Activated naive CD8-positive, alpha-beta T cell treated with anti-CD3 and anti-CD28 coated beads for 36 hours (primary cell): ENCODE results near the gene MRPL42. TPM values are rescaled to one million over a fixed set of nuclear protein-coding genes. Genes with fewer than 3 reads are reported as not detected.
"Not testable (repeated sequence)": the region's sequence is repeated elsewhere in the genome, so short reads cannot be mapped to it uniquely, and the experiment has no call there.

Source experiments
- DNase-seq: peaks from one replicate; pipeline ENCODE4 v3.0.0; 2021
- H3K27ac Mint-ChIP-seq: one replicate; pipeline ENCODE4 v1.8.0; 2022; ENCODE audit warnings: mild to moderate bottlenecking, moderate library complexity, mixed read lengths
- H3K27me3 Mint-ChIP-seq: one replicate; pipeline ENCODE4 v1.8.0; 2022; ENCODE audit warnings: mild to moderate bottlenecking, mixed read lengths
- H3K36me3 Mint-ChIP-seq: one replicate; pipeline ENCODE4 v1.8.0; 2021; ENCODE audit warnings: mild to moderate bottlenecking, mixed read lengths
- H3K4me1 Mint-ChIP-seq: one replicate; pipeline ENCODE4 v1.8.0; 2021; ENCODE audit warnings: mixed read lengths
- H3K4me3 Mint-ChIP-seq: one replicate; pipeline ENCODE4 v1.8.0; 2022; ENCODE audit warnings: mild to moderate bottlenecking, moderate library complexity, mixed read lengths
- H3K9me3 Mint-ChIP-seq: one replicate; pipeline ENCODE4 v1.8.0; 2022; ENCODE audit warnings: mixed read lengths
- total RNA-seq, 2 experiments: library from RNA; stranded (reverse); gene quantifications; one replicate each; pipeline ENCODE4 v1.2.3, GENCODE V29; 2021

MRPL42 gene
- total RNA-seq, 2 experiments from 2014 or later, result 92.4 to 93.4 TPM

DNA sequence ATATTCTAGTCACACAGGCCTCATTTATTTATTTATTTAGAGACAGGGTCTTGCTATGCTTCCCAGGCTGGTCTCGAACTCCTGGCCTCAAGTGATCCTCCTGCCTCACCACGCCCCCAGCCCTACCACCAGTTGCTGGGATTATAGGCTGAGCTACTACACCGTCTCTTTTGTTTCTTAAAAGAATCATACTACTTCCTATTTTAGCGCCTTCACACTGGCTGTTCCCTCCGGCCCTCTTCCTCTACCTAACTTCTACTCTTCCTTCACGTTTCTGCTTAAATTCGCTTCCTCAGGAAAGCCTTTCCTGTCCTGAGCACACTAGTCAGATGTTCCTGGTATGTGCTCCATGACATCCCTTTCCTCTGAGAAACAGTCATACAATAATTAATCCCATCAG lies 6.4 kb upstream of the MRPL42 start:
- Mint-ChIP-seq H3K9me3 (no peaks in the 10 kb centered on the region), H3K36me3 (no peaks in the 10 kb centered on the region), H3K27me3 (peaks cover 9% of the 10 kb centered on the region), H3K4me1 (no peaks in the 10 kb centered on the region), H3K27ac (no peak overlapping the region), H3K4me3 (no peak overlapping the region)
- no peak for DNase-seq

DNA sequence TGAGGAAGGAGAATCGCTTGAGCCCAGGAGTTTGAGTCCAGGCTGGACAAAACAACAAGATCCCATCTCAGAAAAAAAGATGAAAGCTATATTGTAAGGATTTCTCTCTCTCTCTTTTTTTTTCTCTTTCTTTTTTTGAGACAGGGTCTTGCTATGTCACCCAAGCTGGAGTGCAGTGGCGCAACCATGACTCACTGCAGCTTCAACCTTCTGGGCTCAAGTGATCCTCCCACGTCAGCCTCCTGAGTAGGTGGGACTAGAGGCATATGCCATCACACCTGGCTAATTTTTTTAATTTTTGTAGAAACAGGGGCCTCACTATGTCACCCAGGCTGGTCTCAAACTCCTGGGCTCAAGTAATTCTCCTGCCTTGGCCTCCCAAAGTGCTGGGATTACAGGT lies 5.8 kb upstream of the MRPL42 start:
- H3K27ac Mint-ChIP-seq, result no peak overlapping the region
- no peak for DNase-seq
- H3K9me3 Mint-ChIP-seq, result no peaks in the 10 kb centered on the region
- H3K4me1 Mint-ChIP-seq, result no peaks in the 10 kb centered on the region
- peaks cover 3% of the 10 kb centered on the region for H3K27me3 Mint-ChIP-seq
- H3K36me3 Mint-ChIP-seq, result no peaks in the 10 kb centered on the region
- H3K4me3 Mint-ChIP-seq, result no peak overlapping the region

DNA sequence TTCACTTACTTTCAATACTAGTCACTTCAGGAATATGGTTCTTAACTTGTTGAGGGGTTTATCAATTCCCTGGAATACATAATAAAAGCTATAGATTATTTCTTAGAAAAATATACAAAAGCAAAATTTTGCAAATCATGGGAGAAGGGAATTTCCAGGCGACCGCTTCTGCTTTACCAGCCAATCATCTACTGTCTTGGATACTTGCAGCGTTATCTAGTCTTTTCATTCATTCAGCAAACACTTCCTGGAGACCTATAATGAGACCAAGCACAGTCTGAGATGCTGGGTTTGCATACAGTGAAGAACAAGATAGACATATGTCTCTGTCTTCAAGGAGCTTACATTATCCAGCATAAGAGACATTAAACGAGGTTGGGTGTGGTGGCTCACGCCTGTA lies 1.5 kb upstream of the MRPL42 start:
- Mint-ChIP-seq H3K9me3 (no peaks in the 10 kb centered on the region), H3K4me3 (no peak overlapping the region), H3K36me3 (peaks cover 11% of the 10 kb centered on the region), H3K27ac (no peak overlapping the region), H3K4me1 (peaks cover 21% of the 10 kb centered on the region), H3K27me3 (peaks cover 3% of the 10 kb centered on the region)
- DNase-seq, result no peak

DNA sequence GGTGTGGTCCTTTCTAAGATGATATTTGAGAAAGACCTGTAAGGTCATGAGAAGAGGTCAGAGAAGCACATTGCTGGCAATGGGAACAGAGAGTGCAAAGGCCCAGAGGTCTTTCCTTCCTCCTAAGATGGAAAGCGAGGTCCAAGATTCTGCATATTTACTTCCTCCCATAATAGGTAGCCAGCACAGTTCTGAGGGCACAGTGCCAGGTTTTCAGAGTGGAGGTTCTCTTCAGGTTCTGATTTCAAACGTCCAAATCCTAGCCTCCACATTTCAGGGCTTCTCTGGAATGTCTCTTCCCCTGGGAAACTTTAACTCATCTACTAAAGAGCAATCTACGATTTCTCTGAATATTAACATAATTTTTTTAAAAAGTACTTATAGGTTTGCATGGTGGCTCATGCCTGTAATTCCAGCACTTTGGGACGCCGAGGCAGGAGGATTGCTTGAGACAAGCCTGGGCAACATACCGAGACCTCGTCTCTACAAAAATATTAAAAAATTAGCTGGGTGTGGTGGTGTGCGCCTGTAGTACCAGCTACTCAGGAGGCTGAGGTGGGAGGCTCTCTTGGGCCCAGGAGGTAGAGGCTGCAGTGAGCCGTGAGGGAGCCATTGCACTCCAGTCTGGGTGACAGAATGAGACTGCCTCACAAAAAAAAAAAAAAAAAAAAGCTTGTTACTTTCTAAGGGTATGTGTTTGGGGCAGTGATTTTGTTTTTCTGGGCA lies 526 bp upstream of the MRPL42 start:
- Mint-ChIP-seq H3K27ac (peak overlapping the region; percentile 94), H3K4me3 (peak overlapping the region; percentile 97), H3K27me3 (peaks cover 3% of the 10 kb centered on the region), H3K9me3 (no peaks in the 10 kb centered on the region), H3K36me3 (peaks cover 12% of the 10 kb centered on the region), H3K4me1 (peaks cover 24% of the 10 kb centered on the region)
- DNase-seq, result no peak

DNA sequence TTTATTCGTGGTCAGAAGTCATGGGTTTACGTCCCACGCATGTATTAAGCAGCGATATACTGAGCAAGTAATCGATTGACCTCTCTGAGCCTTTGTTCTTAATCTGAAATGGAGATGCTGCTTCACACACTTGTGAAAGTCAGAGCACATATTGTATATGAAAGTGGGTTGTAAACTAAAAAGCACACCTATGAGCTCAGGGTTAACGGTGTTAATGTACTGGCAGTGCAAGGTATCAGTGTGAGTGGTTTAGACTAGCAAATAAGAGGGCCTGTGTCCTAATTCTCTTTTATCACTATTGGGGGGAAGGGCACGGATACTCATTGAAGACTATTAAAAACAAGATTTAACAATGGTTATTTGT lies 676 bp downstream of the MRPL42 start:
- DNase-seq, result no peak
- Mint-ChIP-seq H3K27ac (peak overlapping the region; percentile 94), H3K36me3 (peaks cover 12% of the 10 kb centered on the region), H3K4me1 (peaks cover 28% of the 10 kb centered on the region), H3K27me3 (peaks cover 3% of the 10 kb centered on the region), H3K9me3 (no peaks in the 10 kb centered on the region), H3K4me3 (peak overlapping the region; percentile 97)

DNA sequence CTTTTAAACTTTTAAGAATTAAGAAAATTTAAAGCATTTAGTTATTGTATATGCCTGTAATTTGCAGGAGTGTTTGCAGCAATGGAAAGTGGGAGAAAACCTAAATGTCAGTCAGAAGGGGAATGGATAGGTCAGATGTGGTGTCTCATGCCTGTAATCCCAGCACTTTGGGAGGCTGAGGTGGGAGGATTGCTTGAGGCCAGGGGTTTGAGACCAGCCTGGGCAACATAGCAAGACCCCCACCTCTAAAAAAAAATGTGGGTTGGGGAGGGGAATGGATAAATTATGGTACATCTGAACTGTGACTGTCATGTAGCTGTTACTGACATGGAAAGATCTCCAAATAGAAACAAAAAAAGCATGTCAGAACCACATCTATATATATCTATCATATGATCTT lies 2.1 kb downstream of the MRPL42 start:
- Mint-ChIP-seq H3K27ac (no peak overlapping the region), H3K36me3 (peaks cover 17% of the 10 kb centered on the region), H3K27me3 (no peaks in the 10 kb centered on the region), H3K9me3 (no peaks in the 10 kb centered on the region), H3K4me3 (no peak overlapping the region), H3K4me1 (peaks cover 28% of the 10 kb centered on the region)
- no peak for DNase-seq

DNA sequence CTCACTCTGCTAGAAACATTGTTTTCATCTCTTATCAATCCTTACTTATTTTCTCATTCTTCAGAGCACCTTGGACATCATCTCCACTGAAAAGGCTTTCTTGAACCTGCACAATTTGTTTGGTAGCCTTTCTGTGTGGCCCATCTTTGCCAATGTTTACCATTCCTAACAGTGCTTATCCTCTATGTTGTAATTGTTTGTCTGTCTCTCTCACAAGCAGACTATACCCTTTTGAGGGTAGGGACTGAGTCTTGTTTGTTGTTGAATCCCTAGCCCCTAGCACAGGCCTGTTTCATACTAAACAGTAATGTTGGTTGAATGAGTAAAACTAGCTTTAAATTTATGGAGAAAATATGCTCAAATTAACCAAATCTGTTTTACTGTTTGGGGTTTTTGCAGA lies 9.2 kb downstream of the MRPL42 start:
- H3K4me1 Mint-ChIP-seq, result peaks cover 3% of the 10 kb centered on the region
- H3K36me3 Mint-ChIP-seq, result peaks cover 13% of the 10 kb centered on the region
- no peaks in the 10 kb centered on the region for H3K9me3 Mint-ChIP-seq
- no peaks in the 10 kb centered on the region for H3K27me3 Mint-ChIP-seq
- no peak for DNase-seq
- no peak overlapping the region for H3K4me3 Mint-ChIP-seq
- H3K27ac Mint-ChIP-seq, result no peak overlapping the region

DNA sequence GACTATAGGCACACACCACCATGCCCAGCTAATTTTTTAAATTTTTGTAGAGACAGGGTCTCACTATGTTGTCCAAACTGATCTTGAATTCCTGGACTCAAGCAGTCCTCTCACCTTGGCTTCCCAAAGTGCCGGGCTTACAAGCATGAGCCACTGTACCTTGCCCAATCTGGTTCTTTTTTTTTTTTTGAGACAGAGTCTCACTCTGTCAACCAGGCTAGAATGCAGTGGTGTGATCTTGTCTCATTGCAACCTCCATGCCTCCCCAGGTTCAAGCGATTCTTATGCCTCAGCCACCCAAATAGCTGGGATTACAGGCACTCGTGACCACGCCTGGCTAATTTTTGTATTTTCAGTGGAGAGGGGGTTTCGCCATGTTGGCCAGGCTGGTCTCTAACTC lies 15.4 kb downstream of the MRPL42 start:
- Mint-ChIP-seq H3K4me1 (no peaks in the 10 kb centered on the region), H3K27me3 (no peaks in the 10 kb centered on the region), H3K36me3 (peaks cover 10% of the 10 kb centered on the region), H3K9me3 (no peaks in the 10 kb centered on the region), H3K4me3 (no peak overlapping the region), H3K27ac (no peak overlapping the region)
- no peak for DNase-seq

DNA sequence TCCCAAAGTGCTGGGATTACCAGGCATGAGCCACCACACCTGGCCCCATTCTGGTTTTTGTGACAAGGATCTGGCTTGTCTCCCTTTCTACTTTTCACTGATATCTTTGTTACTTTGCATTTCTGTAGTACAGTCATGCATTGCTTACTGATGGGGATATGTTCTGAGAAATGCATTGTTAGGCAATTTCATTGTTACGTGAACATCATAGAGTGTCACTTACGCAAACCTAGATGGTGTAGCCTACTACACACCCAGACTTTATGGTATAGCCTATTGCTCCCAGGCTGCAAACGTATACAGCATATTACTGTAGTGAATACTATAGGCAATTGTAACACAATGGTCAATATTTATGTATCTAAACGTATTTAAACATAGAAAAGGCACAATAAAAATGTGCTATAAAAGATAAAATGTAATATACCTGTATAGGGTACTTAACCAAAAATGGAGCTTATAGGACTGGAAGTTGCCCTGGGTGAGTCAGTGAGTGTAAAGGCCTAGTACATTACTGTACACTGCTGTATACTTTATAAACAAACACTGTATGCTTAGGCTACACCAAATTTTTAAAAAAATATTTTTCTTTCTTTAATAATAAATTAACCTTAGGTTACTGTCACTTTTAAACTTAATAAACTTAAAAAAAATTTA lies 16.0 kb downstream of the MRPL42 start:
- Mint-ChIP-seq H3K27me3 (no peaks in the 10 kb centered on the region), H3K36me3 (peaks cover 10% of the 10 kb centered on the region), H3K4me3 (no peak overlapping the region), H3K9me3 (no peaks in the 10 kb centered on the region), H3K27ac (no peak overlapping the region), H3K4me1 (no peaks in the 10 kb centered on the region)
- DNase-seq, result no peak

DNA sequence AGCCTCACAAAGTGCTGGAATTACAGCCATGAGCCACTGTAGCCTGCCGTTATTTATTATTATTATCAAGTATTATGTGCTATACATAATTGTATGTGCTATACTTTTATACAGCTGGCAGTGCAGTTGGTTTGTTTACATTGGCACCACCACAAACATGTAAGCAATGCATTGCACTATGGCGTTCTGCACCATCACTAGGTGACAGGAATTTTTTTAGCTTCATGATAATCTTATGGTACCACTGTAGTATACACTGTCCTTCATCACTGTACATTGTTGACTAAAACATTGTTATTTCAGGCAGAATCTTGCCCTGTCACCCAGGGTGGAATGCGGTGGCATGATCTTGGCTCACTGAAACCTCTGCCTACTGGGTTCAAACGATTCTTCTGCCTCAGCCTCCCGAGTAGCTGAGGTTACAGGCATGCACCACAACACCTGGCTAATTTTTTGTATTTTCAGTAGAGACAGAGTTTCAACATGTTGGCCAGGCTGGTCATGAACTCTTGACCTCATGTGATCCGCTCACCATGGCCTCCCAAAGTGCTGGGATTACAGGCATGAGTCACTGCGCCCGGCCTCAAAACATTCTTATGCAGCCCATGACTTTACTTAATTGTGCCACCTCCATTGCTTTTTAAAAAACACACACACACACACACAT lies 17.1 kb downstream of the MRPL42 start:
- Mint-ChIP-seq H3K4me3 (no peak overlapping the region), H3K9me3 (no peaks in the 10 kb centered on the region), H3K27me3 (no peaks in the 10 kb centered on the region), H3K36me3 (peaks cover 15% of the 10 kb centered on the region), H3K4me1 (peaks cover 2% of the 10 kb centered on the region), H3K27ac (peak overlapping the region; percentile 25)
- DNase-seq, result no peak

DNA sequence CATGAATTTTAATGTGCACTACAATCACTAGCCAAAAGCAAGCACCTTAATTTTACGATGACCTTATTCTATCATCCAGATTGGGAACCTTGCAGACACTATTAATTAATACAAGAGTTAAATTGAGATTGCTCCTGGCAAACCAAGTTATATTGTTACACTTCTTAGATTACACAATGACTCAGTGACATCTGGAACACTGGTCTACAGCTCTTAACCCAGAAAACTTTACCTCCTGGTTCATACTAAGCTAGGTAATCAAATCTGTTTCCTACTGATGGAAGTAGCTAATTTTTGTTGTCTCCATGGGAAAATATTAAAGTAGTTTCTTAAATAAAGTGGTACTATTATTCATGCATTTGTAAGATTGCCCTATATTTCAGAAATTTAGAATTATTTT lies 25.5 kb downstream of the MRPL42 start:
- not testable (repeated sequence) for H3K27me3 Mint-ChIP-seq, DNase-seq, H3K9me3 Mint-ChIP-seq, H3K4me3 Mint-ChIP-seq, H3K27ac Mint-ChIP-seq
- H3K36me3 Mint-ChIP-seq, result peaks cover 28% of the 10 kb centered on the region
- H3K4me1 Mint-ChIP-seq, result peaks cover 14% of the 10 kb centered on the region

DNA sequence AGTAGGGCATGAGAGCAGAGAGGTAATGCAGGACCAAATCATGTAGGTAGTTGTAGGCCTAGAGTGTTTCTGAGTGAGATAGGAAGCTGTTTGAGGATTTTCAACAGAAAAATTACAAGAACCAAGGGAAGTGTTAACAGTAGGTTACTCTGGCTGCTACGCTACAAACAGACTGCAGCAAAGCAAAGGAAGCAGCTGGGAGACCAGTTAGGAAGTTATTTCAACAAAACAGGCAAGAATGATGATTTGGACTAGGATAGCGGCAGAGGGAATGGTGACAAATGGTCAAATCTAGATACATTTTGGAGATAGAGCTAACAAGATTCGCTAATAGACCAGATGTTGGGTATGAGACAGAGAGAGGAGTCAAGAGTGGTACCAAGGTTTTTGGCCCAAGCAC lies 26.8 kb downstream of the MRPL42 start:
- Mint-ChIP-seq H3K27me3 (no peaks in the 10 kb centered on the region), H3K4me1 (peaks cover 12% of the 10 kb centered on the region), H3K27ac (no peak overlapping the region), H3K36me3 (peaks cover 21% of the 10 kb centered on the region), H3K4me3 (no peak overlapping the region), H3K9me3 (no peaks in the 10 kb centered on the region)
- DNase-seq, result no peak

DNA sequence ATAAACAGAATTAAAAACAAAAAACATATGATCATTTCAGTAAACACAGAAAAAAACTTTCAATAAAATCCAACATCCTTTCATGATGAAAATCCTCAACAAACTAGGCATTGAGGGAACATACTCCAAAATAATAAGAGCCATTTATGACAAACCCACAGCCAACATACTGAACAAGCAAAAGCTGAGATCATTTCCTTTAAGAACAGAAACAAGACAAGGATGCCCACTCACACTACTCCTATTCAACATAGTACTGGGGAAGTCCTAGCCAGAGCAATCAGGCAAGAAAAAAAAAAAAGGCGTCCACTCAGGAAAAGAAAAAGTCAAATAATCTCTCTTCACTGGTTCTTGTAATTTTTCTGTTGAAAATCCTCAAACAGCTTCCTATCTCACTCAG lies 30.1 kb downstream of the MRPL42 start:
- no peaks in the 10 kb centered on the region for H3K9me3 Mint-ChIP-seq
- H3K27ac Mint-ChIP-seq, result peak overlapping the region; percentile 61
- peaks cover 16% of the 10 kb centered on the region for H3K36me3 Mint-ChIP-seq
- H3K4me3 Mint-ChIP-seq, result no peak overlapping the region
- no peak for DNase-seq
- H3K4me1 Mint-ChIP-seq, result peaks cover 9% of the 10 kb centered on the region
- H3K27me3 Mint-ChIP-seq, result no peaks in the 10 kb centered on the region

DNA sequence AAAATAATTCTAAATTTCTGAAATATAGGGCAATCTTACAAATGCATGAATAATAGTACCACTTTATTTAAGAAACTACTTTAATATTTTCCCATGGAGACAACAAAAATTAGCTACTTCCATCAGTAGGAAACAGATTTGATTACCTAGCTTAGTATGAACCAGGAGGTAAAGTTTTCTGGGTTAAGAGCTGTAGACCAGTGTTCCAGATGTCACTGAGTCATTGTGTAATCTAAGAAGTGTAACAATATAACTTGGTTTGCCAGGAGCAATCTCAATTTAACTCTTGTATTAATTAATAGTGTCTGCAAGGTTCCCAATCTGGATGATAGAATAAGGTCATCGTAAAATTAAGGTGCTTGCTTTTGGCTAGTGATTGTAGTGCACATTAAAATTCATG lies 31.5 kb downstream of the MRPL42 start:
- not testable (repeated sequence) for H3K27ac Mint-ChIP-seq, DNase-seq, H3K9me3 Mint-ChIP-seq, H3K4me3 Mint-ChIP-seq, H3K4me1 Mint-ChIP-seq, H3K27me3 Mint-ChIP-seq
- peaks cover 16% of the 10 kb centered on the region for H3K36me3 Mint-ChIP-seq

DNA sequence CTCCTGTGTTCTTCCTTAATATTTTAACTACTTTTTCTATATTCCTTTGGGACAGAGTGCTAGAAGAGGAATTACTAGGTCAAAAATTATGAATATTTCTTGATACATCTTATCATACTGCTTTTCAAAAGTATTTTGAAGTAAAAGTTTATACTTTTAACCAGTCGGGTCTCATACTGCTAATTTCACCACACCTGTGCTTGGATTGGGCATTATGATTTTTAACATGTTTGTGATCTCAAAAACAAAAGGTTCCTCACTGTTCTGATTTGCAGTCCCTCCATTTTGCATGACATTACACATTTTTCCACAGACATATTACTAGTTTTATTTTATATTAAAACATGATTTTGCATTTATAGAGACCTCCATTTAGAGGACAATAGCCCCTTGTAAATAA lies 32.9 kb downstream of the MRPL42 start:
- Mint-ChIP-seq H3K27ac (no peak overlapping the region), H3K27me3 (no peaks in the 10 kb centered on the region), H3K4me1 (peaks cover 9% of the 10 kb centered on the region), H3K36me3 (peaks cover 12% of the 10 kb centered on the region), H3K9me3 (no peaks in the 10 kb centered on the region), H3K4me3 (no peak overlapping the region)
- no peak for DNase-seq

DNA sequence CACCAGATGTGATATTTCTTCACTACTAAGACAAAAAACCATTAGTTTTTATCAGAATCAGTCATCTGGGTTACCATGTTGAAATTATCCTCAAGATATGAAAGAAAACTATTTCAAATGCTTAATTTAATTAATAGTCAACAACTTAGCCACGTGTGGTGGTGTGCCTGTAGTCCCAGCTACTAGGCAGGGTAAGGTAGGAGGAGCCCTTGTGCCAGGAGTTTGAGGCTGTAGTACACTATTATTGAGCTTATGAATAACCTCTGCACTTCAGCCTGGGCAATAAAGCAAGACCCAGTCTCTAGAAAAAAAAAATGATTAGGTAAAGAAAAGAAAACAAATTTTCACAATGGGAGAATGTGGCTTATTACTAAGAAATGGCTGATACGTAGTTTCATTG lies 33.4 kb downstream of the MRPL42 start:
- Mint-ChIP-seq H3K4me1 (peaks cover 13% of the 10 kb centered on the region), H3K9me3 (no peaks in the 10 kb centered on the region), H3K36me3 (peaks cover 16% of the 10 kb centered on the region), H3K27me3 (no peaks in the 10 kb centered on the region), H3K27ac (no peak overlapping the region), H3K4me3 (no peak overlapping the region)
- DNase-seq, result no peak
